CD14-positive monocyte (primary cell): Measurements from ENCODE around the gene GNPNAT1. TPM values are rescaled to one million over a fixed set of nuclear protein-coding genes. Genes with fewer than 3 reads are reported as not detected.
A peak's percentile ranks its signal among the peaks of the same experiment; 100 is the strongest.

Source experiments
- DNase-seq, 3 donors: peaks; one replicate each; pipeline ENCODE4 v3.0.0-alpha.2; 2011 to 2022
- H2AFZ ChIP-seq: 2 replicates; pipeline ENCODE4 v1.6.0; 2012; ENCODE audit warnings: mild to moderate bottlenecking, low read depth, low read length, inconsistent platforms; ENCODE audit not compliant: insufficient read depth, poor library complexity, severe bottlenecking
- H3K27ac ChIP-seq, 2 donors: 1 replicate in 1 of 2; 2 replicates in 1 of 2; pipeline ENCODE4 v1.5.1; 2012 to 2013; ENCODE audit warnings: low read length in 2 of 2, control low read depth in 1 of 2, inconsistent platforms in 1 of 2, low read depth in 1 of 2, mild to moderate bottlenecking in 1 of 2
- H3K27me3 ChIP-seq, 2 donors: one replicate each; pipeline versions ENCODE4 v1.6.0 to v1.6.1; 2011 to 2013; ENCODE audit warnings: low read length in 2 of 2; ENCODE audit not compliant: control insufficient read depth in 2 of 2, insufficient read depth in 2 of 2
- H3K36me3 ChIP-seq, 2 donors: replicated peaks in 1 of 2; 1 replicate in 1 of 2; 2 replicates in 1 of 2; pipeline versions ENCODE4 v1.5.1 to v1.6.1; 2012 to 2013; ENCODE audit warnings: low read length in 2 of 2, control low read depth in 1 of 2, inconsistent platforms in 1 of 2, mild to moderate bottlenecking in 1 of 2; ENCODE audit not compliant: insufficient read depth in 2 of 2, control insufficient read depth in 1 of 2
- H3K4me1 ChIP-seq, 2 donors: 1 replicate in 1 of 2; 2 replicates in 1 of 2; pipeline versions ENCODE4 v1.5.1 to v1.6.1; 2012 to 2013; ENCODE audit warnings: low read length in 2 of 2, control low read depth in 1 of 2, inconsistent platforms in 1 of 2, mild to moderate bottlenecking in 1 of 2, moderate library complexity in 1 of 2; ENCODE audit not compliant: insufficient read depth in 2 of 2, control insufficient read depth in 1 of 2
- H3K4me2 ChIP-seq: replicated peaks from 2 replicates; pipeline ENCODE3; 2012; ENCODE audit warnings: low read length, moderate library complexity, mild to moderate bottlenecking; ENCODE audit not compliant: poor library complexity, severe bottlenecking; ENCODE audit errors: extremely low read depth
- H3K4me3 ChIP-seq, 3 experiments: fragments of 200-600 bp in 1 of 3; sonication (generic) in 1 of 3; replicated peaks in 1 of 3; 1 replicate in 2 of 3; 2 replicates in 1 of 3; pipeline ENCODE4 v1.5.1; 2011 to 2013; ENCODE audit warnings: low read length in 3 of 3, mild to moderate bottlenecking in 3 of 3, control low read depth in 2 of 3, low read depth in 2 of 3, inconsistent platforms in 1 of 3, moderate library complexity in 1 of 3
- H3K79me2 ChIP-seq: 2 replicates; pipeline ENCODE4 v1.6.0; 2012; ENCODE audit warnings: mild to moderate bottlenecking, control low read depth, inconsistent platforms, low read length, moderate library complexity; ENCODE audit not compliant: insufficient read depth
- H3K9ac ChIP-seq: 2 replicates; pipeline ENCODE4 v1.6.0; 2017; ENCODE audit warnings: low read length, mild to moderate bottlenecking; ENCODE audit not compliant: insufficient read depth, poor library complexity, severe bottlenecking
- H3K9me3 ChIP-seq, 2 donors: replicated peaks in 1 of 2; 1 replicate in 1 of 2; 2 replicates in 1 of 2; pipeline versions ENCODE4 v1.5.1 to v1.6.1; 2012 to 2013; ENCODE audit warnings: low read length in 2 of 2, control low read depth in 1 of 2; ENCODE audit not compliant: control insufficient read depth in 1 of 2, insufficient read depth in 1 of 2
- H4K20me1 ChIP-seq: 2 replicates; pipeline ENCODE4 v1.6.0; 2012; ENCODE audit warnings: mild to moderate bottlenecking, low read length, control low read depth, moderate library complexity; ENCODE audit not compliant: insufficient read depth
- H3K27ac Mint-ChIP-seq, 7 donors: one replicate each; pipeline ENCODE4 v1.8.0; 2020; ENCODE audit warnings: mild to moderate bottlenecking in 7 of 7, mixed read lengths in 7 of 7, moderate library complexity in 6 of 7, inconsistent platforms in 2 of 7
- H3K27me3 Mint-ChIP-seq, 3 donors: one replicate each; pipeline ENCODE4 v1.8.0; 2021 to 2022; ENCODE audit warnings: low read depth in 3 of 3, mild to moderate bottlenecking in 3 of 3, mixed read lengths in 3 of 3, moderate library complexity in 3 of 3, inconsistent platforms in 1 of 3
- H3K36me3 Mint-ChIP-seq, 2 donors: one replicate each; pipeline ENCODE4 v1.8.0; 2020; ENCODE audit warnings: mixed read lengths in 2 of 2, inconsistent platforms in 1 of 2, mild to moderate bottlenecking in 1 of 2
- H3K4me1 Mint-ChIP-seq: one replicate; pipeline ENCODE4 v1.8.0; 2020; ENCODE audit warnings: mild to moderate bottlenecking, mixed read lengths
- H3K4me3 Mint-ChIP-seq, 2 donors: one replicate each; pipeline ENCODE4 v1.8.0; 2020; ENCODE audit warnings: mild to moderate bottlenecking in 2 of 2, mixed read lengths in 2 of 2, moderate library complexity in 1 of 2
- H3K9me3 Mint-ChIP-seq, 7 donors: one replicate each; pipeline ENCODE4 v1.8.0; 2020 to 2022; ENCODE audit warnings: mixed read lengths in 7 of 7, mild to moderate bottlenecking in 6 of 7, moderate library complexity in 6 of 7, inconsistent platforms in 2 of 7
- WGBS: methylation state at CpG from one replicate; pipeline ENCODE4 v1.1.5; 2013; ENCODE audit warnings: missing lambda C conversion rate; ENCODE audit not compliant: insufficient coverage; 5-methylcytosine and 5-hydroxymethylcytosine counted together
- intact Hi-C, 2 donors: fragments of 100-400 bp; cut with micrococcal nuclease; formaldehyde crosslinking; loops; one replicate each; pipeline versions ENCODE4 v1.15.0 to v1.15.1; 2023
- polyA plus RNA-seq, 3 donors: library from polyadenylated mRNA; depleted of rRNA in 1 of 3; unstranded in 2 of 3; stranded (reverse) in 1 of 3; fragments of 300-500 nt in 2 of 3; fragments of >200 nt in 1 of 3; fragmentation: Illumina TruSeq in 2 of 3; gene quantifications; 1 replicate in 2 of 3; 2 replicates in 1 of 3; pipeline ENCODE4 v1.2.3, GENCODE V29; 2012 to 2021
- TF ChIP-seq, protein P1 (sequence below): fragments of 200-600 bp; IDR thresholded peaks from one replicate; pipeline ENCODE4 v1.8.0; 2022; ENCODE audit warnings: antibody characterized with exemption, mild to moderate bottlenecking

Gene GNPNAT1
- polyA plus RNA-seq, 3 donors = 1.1 to 3.1 (median 1.9) TPM

DNA sequence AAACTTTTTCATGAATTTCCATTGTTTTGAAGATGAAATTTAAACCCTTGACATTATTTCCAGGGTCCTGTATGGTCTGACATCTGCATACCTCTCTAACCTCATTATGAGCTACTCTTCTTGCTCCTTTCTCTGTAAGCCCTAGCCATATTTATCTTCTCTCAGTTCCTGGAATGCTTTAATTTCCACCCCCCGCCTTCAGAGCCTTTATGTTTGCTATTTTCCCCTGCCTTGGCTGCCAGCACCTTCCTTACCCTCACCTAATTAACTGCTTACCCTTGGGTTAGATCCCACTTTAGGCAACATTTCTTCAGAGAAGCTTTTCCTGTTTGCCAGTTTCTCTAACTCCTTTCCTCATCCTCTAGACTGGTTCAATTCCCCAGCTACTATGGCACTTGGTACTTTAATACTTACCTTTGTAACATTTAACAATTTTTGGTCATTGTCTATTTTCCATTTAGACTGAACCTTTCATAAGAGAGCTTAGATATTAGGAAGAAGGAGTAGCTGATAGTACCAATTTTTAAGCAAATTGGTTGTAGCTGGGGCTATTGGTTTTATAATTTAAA lies 55.4 kb downstream of the GNPNAT1 start:
- no peak overlapping the region for H3K4me2 ChIP-seq
- H3K4me3 Mint-ChIP-seq = no peak overlapping the region
- H3K36me3 ChIP-seq = peaks cover 2 to 17% of the 10 kb centered on the region in 2 donors
- no peaks in the 10 kb centered on the region for H3K27me3 ChIP-seq
- intact Hi-C loops = loop anchor here in 1 of 2 donors (10.0 kb wide), 2 partner anchors 59 to 181 kb away; partner anchors contain the start of genes GNPNAT1, GPR137C and TXNDC16
- peaks cover 34 to 36% of the 10 kb centered on the region in 2 donors for H3K36me3 Mint-ChIP-seq
- TF ChIP-seq, protein P1, sequence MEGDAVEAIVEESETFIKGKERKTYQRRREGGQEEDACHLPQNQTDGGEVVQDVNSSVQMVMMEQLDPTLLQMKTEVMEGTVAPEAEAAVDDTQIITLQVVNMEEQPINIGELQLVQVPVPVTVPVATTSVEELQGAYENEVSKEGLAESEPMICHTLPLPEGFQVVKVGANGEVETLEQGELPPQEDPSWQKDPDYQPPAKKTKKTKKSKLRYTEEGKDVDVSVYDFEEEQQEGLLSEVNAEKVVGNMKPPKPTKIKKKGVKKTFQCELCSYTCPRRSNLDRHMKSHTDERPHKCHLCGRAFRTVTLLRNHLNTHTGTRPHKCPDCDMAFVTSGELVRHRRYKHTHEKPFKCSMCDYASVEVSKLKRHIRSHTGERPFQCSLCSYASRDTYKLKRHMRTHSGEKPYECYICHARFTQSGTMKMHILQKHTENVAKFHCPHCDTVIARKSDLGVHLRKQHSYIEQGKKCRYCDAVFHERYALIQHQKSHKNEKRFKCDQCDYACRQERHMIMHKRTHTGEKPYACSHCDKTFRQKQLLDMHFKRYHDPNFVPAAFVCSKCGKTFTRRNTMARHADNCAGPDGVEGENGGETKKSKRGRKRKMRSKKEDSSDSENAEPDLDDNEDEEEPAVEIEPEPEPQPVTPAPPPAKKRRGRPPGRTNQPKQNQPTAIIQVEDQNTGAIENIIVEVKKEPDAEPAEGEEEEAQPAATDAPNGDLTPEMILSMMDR = no peak
- peaks cover 13 to 17% of the 10 kb centered on the region in 2 donors for H3K4me1 ChIP-seq
- peaks cover 93% of the 10 kb centered on the region for H3K79me2 ChIP-seq
- 92% methylated on average over 1 of the region's 1 CpG for WGBS
- H3K27ac Mint-ChIP-seq = peak overlapping the region in 3 of 7 donors; percentile 7 to 57 (median 23)
- H3K27me3 Mint-ChIP-seq = no peaks in the 10 kb centered on the region
- no peak overlapping the region for H3K4me3 ChIP-seq
- no peaks in the 10 kb centered on the region for H3K9me3 ChIP-seq
- H2AFZ ChIP-seq = no peak overlapping the region
- no peak overlapping the region for H3K27ac ChIP-seq
- peaks cover 27% of the 10 kb centered on the region for H3K4me1 Mint-ChIP-seq
- DNase-seq = no peak
- no peak overlapping the region for H3K9ac ChIP-seq
- no peaks in the 10 kb centered on the region for H3K9me3 Mint-ChIP-seq
- peaks cover 15% of the 10 kb centered on the region for H4K20me1 ChIP-seq

DNA sequence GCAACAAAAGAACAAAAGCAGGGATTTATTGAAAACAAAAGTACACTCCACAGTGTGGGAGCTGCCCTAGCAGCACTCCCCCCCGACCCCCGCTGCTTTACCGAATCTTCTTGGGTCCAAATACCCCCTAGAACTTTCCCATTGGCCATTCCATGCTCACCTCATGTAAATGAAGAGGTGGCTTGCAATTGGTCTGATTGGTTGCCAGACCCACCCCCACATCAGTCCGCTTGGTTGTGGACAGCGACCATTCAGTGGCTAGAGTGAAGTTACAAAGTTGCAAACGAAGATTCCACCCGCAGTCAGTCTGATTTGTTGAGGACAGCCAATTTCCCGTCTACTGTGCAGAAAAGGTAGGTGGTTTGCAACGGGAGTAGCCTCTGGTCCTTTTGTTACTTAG lies 57.6 kb downstream of the GNPNAT1 start:
- TF ChIP-seq, protein P1 = no peak
- no peak overlapping the region for H2AFZ ChIP-seq
- peaks cover 19 to 22% of the 10 kb centered on the region in 2 donors for H3K4me1 ChIP-seq
- H3K79me2 ChIP-seq = peaks cover 81% of the 10 kb centered on the region
- no peak overlapping the region for H3K9ac ChIP-seq
- no peak overlapping the region for H3K4me3 ChIP-seq
- no peak for DNase-seq
- intact Hi-C loops = loop anchor here (5.0 to 10.0 kb wide), 3 partner anchors 37 to 179 kb away; partner anchors contain the start of genes ERO1A (in 2 of the 2), GNPNAT1 (in 1 of the 2), GPR137C (in 1 of the 2) and TXNDC16 (in 1 of the 2)
- WGBS = 100% methylated on average over 3 of the region's 9 CpGs
- H3K4me1 Mint-ChIP-seq = peaks cover 30% of the 10 kb centered on the region
- no peaks in the 10 kb centered on the region for H3K27me3 ChIP-seq
- no peaks in the 10 kb centered on the region for H3K27me3 Mint-ChIP-seq
- no peak overlapping the region for H3K4me3 Mint-ChIP-seq
- H3K27ac Mint-ChIP-seq = peak overlapping the region; percentile 5 to 63 (median 39)
- H3K9me3 Mint-ChIP-seq = no peaks in the 10 kb centered on the region
- no peaks in the 10 kb centered on the region for H3K9me3 ChIP-seq
- H3K36me3 Mint-ChIP-seq = peaks cover 27 to 28% of the 10 kb centered on the region in 2 donors
- H3K27ac ChIP-seq = peak overlapping the region in 1 of 2 donors; percentile 6
- peaks cover 15% of the 10 kb centered on the region for H4K20me1 ChIP-seq
- no peak overlapping the region for H3K4me2 ChIP-seq
- H3K36me3 ChIP-seq = peaks cover 2 to 17% of the 10 kb centered on the region in 2 donors
